T-helper 2 cell treated with Interferon-gamma antibody and Interleukin-4, amounts not matched to agents 5 μg/mL and 100 μg/mL, for 36 hours (primary cell): Measurements from ENCODE around the gene ARHGDIB.
A peak's percentile ranks its signal among the peaks of the same experiment; 100 is the strongest.

Source experiments
- DNase-seq: peaks from one replicate; pipeline ENCODE4 v3.0.0; 2021; ENCODE audit warnings: low spot score
- H3K27ac Mint-ChIP-seq: one replicate; pipeline ENCODE4 v1.8.0; 2021; ENCODE audit warnings: mild to moderate bottlenecking, mixed read lengths
- H3K27me3 Mint-ChIP-seq: one replicate; pipeline ENCODE4 v1.8.0; 2021; ENCODE audit warnings: low read depth, mixed read lengths
- H3K36me3 Mint-ChIP-seq: one replicate; pipeline ENCODE4 v1.8.0; 2021; ENCODE audit warnings: low read depth, mixed read lengths
- H3K4me1 Mint-ChIP-seq: one replicate; pipeline ENCODE4 v1.8.0; 2021; ENCODE audit warnings: low read depth, mixed read lengths
- H3K4me3 Mint-ChIP-seq: one replicate; pipeline ENCODE4 v1.8.0; 2022; ENCODE audit warnings: mild to moderate bottlenecking, moderate library complexity, mixed read lengths
- H3K9me3 Mint-ChIP-seq: one replicate; pipeline ENCODE4 v1.8.0; 2021; ENCODE audit warnings: mixed read lengths

ARHGDIB gene

GRCh38 chr12:14993117-14993516, 31.7 kb upstream of the ARHGDIB start:
- Mint-ChIP-seq H3K4me3 (no peak overlapping the region), H3K27me3 (peaks cover 9% of the 10 kb centered on the region), H3K27ac (no peak overlapping the region), H3K9me3 (peaks cover 18% of the 10 kb centered on the region), H3K36me3 (peaks cover 5% of the 10 kb centered on the region), H3K4me1 (peaks cover 30% of the 10 kb centered on the region)
- DNase-seq, result no peak

- Mint-ChIP-seq H3K27me3 (peaks cover 8% of the 10 kb centered on the region), H3K4me3 (no peak overlapping the region), H3K27ac (no peak overlapping the region), H3K36me3 (peaks cover 5% of the 10 kb centered on the region), H3K9me3 (peaks cover 18% of the 10 kb centered on the region), H3K4me1 (peaks cover 30% of the 10 kb centered on the region)
- DNase-seq, result no peak
These were observed 31.3 kb upstream of the ARHGDIB start for GRCh38 chr12:14992673-14993072.

GRCh38 chr12:14991069-14991468, 29.7 kb upstream of the ARHGDIB start:
- Mint-ChIP-seq H3K27ac (no peak overlapping the region), H3K4me3 (no peak overlapping the region), H3K36me3 (peaks cover 5% of the 10 kb centered on the region), H3K4me1 (peaks cover 35% of the 10 kb centered on the region), H3K27me3 (peaks cover 3% of the 10 kb centered on the region), H3K9me3 (peaks cover 18% of the 10 kb centered on the region)
- DNase-seq, result no peak

GRCh38 chr12:14989790-14990189, 28.4 kb upstream of the ARHGDIB start:
- peaks cover 30% of the 10 kb centered on the region for H3K4me1 Mint-ChIP-seq
- H3K4me3 Mint-ChIP-seq, result no peak overlapping the region
- no peak for DNase-seq
- peaks cover 3% of the 10 kb centered on the region for H3K27me3 Mint-ChIP-seq
- peak overlapping the region; percentile 29 for H3K27ac Mint-ChIP-seq
- peaks cover 5% of the 10 kb centered on the region for H3K36me3 Mint-ChIP-seq
- peaks cover 18% of the 10 kb centered on the region for H3K9me3 Mint-ChIP-seq

DNA sequence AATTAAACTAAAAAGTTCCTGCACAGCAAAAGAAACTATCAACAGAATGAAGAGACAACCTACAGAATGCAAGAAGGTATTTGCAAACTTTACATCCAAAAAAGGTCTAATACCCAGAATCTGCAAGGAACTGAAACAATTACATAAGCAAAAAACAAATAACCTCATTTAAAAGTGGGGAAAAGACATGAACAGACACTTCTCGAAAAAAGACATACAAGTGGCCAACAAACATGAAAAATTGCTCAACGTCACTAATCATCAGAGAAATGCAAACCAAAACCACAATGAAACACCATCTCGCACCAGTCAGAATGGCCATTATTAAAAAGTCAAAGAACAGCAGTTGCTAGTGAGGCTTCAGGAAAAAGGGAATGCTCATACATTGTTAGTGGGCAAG, 26.6 kb upstream of the ARHGDIB start:
- DNase-seq, result no peak
- H3K27ac Mint-ChIP-seq, result no peak overlapping the region
- H3K9me3 Mint-ChIP-seq, result peaks cover 18% of the 10 kb centered on the region
- peaks cover 3% of the 10 kb centered on the region for H3K27me3 Mint-ChIP-seq
- peaks cover 27% of the 10 kb centered on the region for H3K4me1 Mint-ChIP-seq
- no peak overlapping the region for H3K4me3 Mint-ChIP-seq
- H3K36me3 Mint-ChIP-seq, result peaks cover 5% of the 10 kb centered on the region

DNA sequence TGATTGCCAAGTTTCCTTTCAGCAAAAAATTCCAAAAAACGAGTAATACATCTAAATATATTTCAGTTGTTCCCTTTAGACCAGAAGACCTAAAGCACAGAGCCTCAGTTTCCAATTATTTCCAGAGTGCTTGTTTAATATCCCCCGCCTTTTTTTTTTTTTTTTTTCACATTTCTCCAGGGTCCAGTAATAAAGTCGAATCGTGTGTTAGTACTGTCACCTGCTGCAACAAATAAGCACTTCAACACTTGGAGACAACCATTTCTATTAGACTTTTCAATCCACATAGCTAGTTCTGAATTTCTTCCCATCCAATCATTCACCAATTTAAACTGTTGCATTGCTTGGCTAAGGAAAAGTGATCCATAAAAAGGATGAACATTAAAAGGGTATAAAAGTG, 25.0 kb upstream of the ARHGDIB start:
- Mint-ChIP-seq H3K36me3 (peaks cover 5% of the 10 kb centered on the region), H3K4me3 (no peak overlapping the region), H3K4me1 (peaks cover 32% of the 10 kb centered on the region)

DNA sequence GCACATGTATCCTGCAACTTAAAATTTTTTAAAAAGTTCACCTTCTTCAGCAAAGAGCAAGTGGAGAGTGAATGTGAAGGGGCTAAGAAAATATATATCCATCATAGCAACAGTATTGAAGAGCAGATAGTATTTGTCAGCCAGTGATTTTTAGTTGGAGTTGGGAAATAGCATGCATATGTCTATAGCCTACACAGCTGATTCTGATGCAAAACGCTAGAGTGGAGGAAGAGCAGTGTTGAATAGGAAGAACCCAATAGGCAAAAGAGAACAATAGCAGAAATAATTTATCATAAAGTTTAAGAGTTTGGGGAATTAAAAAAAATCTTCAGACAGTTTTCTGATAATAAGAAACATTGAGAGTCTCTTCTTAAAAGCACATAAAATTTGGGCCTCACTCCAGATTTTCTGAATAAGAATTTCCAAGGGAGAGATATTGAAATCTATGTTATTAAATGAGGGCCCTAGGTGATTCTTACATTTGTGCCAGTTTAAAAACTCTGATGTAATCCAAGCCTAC, 23.4 kb upstream of the ARHGDIB start:
- H3K27me3 Mint-ChIP-seq, result peaks cover 3% of the 10 kb centered on the region
- peaks cover 2% of the 10 kb centered on the region for H3K36me3 Mint-ChIP-seq
- H3K27ac Mint-ChIP-seq, result no peak overlapping the region
- peaks cover 43% of the 10 kb centered on the region for H3K4me1 Mint-ChIP-seq
- no peak overlapping the region for H3K4me3 Mint-ChIP-seq
- no peak for DNase-seq
- peaks cover 2% of the 10 kb centered on the region for H3K9me3 Mint-ChIP-seq

More for the DNA sequence above, 25.0 kb upstream of the ARHGDIB start:
- peaks cover 3% of the 10 kb centered on the region for H3K27me3 Mint-ChIP-seq
- DNase-seq, result no peak
- no peak overlapping the region for H3K27ac Mint-ChIP-seq
- H3K9me3 Mint-ChIP-seq, result peaks cover 16% of the 10 kb centered on the region

- no peak for DNase-seq
- peaks cover 46% of the 10 kb centered on the region for H3K4me1 Mint-ChIP-seq
- peaks cover 3% of the 10 kb centered on the region for H3K27me3 Mint-ChIP-seq
- H3K27ac Mint-ChIP-seq, result no peak overlapping the region
- H3K4me3 Mint-ChIP-seq, result no peak overlapping the region
- H3K9me3 Mint-ChIP-seq, result no peaks in the 10 kb centered on the region
- no peaks in the 10 kb centered on the region for H3K36me3 Mint-ChIP-seq
These were observed 22.6 kb upstream of the ARHGDIB start for GRCh38 chr12:14984036-14984435.

GRCh38 chr12:14982991-14983390, 21.6 kb upstream of the ARHGDIB start:
- H3K4me1 Mint-ChIP-seq, result peaks cover 55% of the 10 kb centered on the region
- peak overlapping the region; percentile 24 for H3K4me3 Mint-ChIP-seq
- H3K36me3 Mint-ChIP-seq, result peaks cover 2% of the 10 kb centered on the region
- H3K9me3 Mint-ChIP-seq, result no peaks in the 10 kb centered on the region
- DNase-seq, result no peak
- H3K27ac Mint-ChIP-seq, result peak overlapping the region; percentile 62
- H3K27me3 Mint-ChIP-seq, result peaks cover under 1% of the 10 kb centered on the region

DNA sequence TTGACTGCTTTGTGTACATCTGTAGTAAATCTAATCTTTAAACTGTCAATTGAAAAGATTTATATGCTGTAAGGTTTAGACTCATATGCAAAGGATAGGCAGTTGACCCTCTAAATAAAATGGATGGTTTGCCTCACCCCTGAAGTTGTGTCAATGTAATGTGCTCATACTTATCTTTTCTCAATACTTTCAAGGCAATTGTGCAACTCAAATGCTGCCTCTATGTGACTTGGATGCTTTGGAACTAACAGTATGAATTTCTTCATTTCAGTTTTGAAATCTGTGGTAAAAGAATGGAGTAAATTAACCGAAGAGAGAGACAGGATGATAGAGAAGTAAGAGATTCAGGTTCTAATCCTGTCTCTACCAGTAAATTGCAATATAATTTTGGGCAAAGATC, 21.2 kb upstream of the ARHGDIB start:
- peaks cover 2% of the 10 kb centered on the region for H3K36me3 Mint-ChIP-seq
- H3K4me1 Mint-ChIP-seq, result peaks cover 56% of the 10 kb centered on the region
- H3K4me3 Mint-ChIP-seq, result peak overlapping the region; percentile 24
- peak overlapping the region; percentile 62 for H3K27ac Mint-ChIP-seq
- no peak for DNase-seq
- H3K9me3 Mint-ChIP-seq, result no peaks in the 10 kb centered on the region
- H3K27me3 Mint-ChIP-seq, result no peaks in the 10 kb centered on the region

DNA sequence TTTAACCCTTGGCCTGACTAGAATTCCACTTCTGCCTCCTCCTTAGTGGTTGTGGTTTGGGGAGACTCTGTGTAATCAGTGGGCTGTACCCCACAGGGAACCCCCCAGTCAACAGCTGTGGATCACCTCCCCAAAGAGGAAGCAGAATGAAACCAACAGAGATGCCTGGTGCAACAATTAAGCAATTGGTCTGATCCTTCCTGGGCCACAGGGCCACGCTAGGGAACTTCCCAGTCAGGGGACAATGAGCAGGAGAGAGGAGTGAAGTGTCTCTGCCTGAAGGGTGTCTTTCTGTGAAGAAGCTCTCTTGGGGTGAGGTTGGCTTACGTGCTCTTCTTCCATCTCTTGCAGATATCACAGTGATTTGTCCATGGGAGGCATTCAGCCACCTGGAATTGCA, 19.6 kb upstream of the ARHGDIB start:
- DNase-seq, result no peak
- H3K27me3 Mint-ChIP-seq, result no peaks in the 10 kb centered on the region
- H3K36me3 Mint-ChIP-seq, result peaks cover 2% of the 10 kb centered on the region
- no peak overlapping the region for H3K4me3 Mint-ChIP-seq
- H3K4me1 Mint-ChIP-seq, result peaks cover 51% of the 10 kb centered on the region
- H3K27ac Mint-ChIP-seq, result no peak overlapping the region
- no peaks in the 10 kb centered on the region for H3K9me3 Mint-ChIP-seq

DNA sequence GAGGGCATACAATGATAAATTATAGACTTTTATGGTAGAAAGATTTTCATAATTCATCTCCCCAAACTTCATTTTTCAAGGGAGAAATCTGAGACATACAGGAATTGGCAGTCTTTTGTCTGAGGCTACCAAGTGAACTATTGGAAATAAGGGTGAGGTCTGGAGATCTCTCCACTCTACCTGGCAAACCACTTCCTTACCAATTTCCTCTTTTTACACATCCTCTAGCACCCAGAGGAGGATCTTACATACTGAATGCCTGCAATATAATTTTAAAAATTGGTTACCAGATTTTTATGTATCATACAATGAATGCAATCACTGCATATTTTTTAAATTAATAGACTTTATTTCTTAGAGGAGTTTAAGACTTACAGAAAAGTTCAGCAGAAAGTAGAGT, 18.1 kb upstream of the ARHGDIB start:
- peak overlapping the region; percentile 18 for H3K4me3 Mint-ChIP-seq
- DNase-seq, result no peak
- no peaks in the 10 kb centered on the region for H3K27me3 Mint-ChIP-seq
- no peak overlapping the region for H3K27ac Mint-ChIP-seq
- peaks cover 2% of the 10 kb centered on the region for H3K36me3 Mint-ChIP-seq
- peaks cover 48% of the 10 kb centered on the region for H3K4me1 Mint-ChIP-seq
- no peaks in the 10 kb centered on the region for H3K9me3 Mint-ChIP-seq

DNA sequence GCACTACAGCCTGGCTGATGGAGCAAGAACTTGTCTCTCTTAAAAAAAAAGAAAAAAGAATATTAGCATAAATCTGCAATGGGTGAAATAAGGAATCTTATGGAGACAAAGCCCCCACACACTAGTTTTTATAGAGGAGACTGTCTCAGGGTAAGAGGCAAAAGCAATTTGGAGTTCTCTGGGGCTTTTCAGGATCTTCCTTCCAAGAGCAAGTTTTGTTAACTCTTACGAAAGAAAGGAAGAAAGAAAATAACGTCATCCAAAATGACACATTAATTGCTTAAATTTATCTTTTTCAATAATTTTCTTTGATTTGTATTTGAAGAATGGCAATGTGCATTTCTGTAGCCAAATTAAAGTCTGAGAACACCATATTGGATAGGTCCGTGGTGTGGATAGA, 15.3 kb upstream of the ARHGDIB start:
- no peak overlapping the region for H3K4me3 Mint-ChIP-seq
- H3K4me1 Mint-ChIP-seq, result peaks cover 44% of the 10 kb centered on the region
- peaks cover 2% of the 10 kb centered on the region for H3K36me3 Mint-ChIP-seq
- DNase-seq, result no peak
- H3K27ac Mint-ChIP-seq, result no peak overlapping the region
- no peaks in the 10 kb centered on the region for H3K27me3 Mint-ChIP-seq
- H3K9me3 Mint-ChIP-seq, result no peaks in the 10 kb centered on the region

DNA sequence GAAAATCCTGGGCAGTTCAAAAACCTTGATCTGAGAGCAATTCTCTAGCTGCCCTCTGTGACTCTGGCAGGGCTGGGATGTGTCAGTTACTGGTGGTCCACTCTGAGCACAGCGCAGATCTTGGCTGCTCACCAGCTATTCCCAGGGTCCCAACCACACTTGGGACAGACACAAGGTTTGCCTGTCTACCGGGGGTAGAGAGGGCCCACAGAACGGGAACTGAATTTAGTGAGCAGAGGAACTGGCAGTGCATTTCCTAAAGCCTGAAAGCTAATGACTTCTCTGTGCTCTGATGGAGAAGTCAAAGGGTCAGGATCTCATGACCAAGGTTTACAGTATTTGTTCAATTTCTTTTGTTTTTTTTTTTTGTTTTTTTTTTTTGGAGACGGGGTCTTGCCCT, 14.1 kb upstream of the ARHGDIB start:
- Mint-ChIP-seq H3K27ac (no peak overlapping the region), H3K36me3 (peaks cover 2% of the 10 kb centered on the region), H3K9me3 (peaks cover 7% of the 10 kb centered on the region), H3K4me1 (peaks cover 34% of the 10 kb centered on the region), H3K4me3 (no peak overlapping the region), H3K27me3 (no peaks in the 10 kb centered on the region)
- no peak for DNase-seq

DNA sequence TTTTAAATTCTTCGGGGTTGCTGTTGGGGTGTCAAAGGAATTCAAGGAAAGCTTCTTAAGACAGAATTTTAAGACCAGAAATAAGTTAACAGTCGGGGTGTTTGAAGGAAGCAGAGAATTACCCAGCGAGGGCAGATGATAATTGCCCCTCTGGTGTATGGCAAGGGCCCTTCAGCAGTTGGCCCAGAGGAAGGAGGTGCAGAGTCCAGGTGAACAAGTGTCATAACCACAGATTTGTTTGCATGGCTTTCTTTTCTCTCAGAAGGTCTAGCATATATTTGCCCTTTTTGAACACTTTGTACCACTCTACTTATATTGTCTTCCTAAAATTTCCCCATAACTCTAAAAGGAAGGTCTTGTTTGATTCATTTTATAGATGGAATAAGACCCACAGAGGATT, 13.2 kb upstream of the ARHGDIB start:
- Mint-ChIP-seq H3K36me3 (peaks cover 2% of the 10 kb centered on the region), H3K9me3 (peaks cover 13% of the 10 kb centered on the region), H3K27ac (no peak overlapping the region), H3K27me3 (no peaks in the 10 kb centered on the region), H3K4me1 (peaks cover 31% of the 10 kb centered on the region), H3K4me3 (no peak overlapping the region)
- DNase-seq, result no peak
